Measurements from ENCODE around the gene KLRC2.
"Not testable (repeated sequence)": the region's sequence is repeated elsewhere in the genome, so short reads cannot be mapped to it uniquely, and the experiment has no call there.

KLRC2 gene

DNA sequence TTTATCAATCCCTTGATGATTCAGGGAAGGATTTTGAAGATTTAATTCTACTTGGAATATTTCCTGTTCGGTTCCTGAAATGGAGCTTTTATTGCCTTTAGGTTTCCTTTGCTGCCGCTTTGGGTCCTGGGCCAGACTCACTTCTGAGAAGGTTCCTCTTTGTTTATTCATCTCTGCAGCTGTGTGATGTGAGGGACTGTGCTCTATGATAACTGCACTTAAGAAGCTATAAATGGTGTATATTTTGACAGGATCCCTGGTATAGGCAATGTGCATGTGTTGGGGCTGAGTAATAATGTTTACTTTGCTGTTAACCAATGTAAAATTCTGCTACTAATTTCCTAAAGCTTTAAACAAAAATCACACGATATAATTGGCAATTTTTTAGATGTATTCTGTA lies at the start of gene KLRC2:
Gene KLRC2 (minus strand): TSS at position 195 of the 400 bp plus-strand sequence. CDS start 24 bp downstream, at position 171.
- DNase-seq (ENCODE audit: low read depth), result not testable (repeated sequence)

GRCh38 chr12:10481901-10482300 lies 46.1 kb upstream of the KLRC2 start:
- not testable (repeated sequence) for DNase-seq (ENCODE audit: low read depth)

- not testable (repeated sequence) for DNase-seq (ENCODE audit: low read depth)
Measured at GRCh38 chr12:10472808-10473207, 37.0 kb upstream of the KLRC2 start.

GRCh38 chr12:10469701-10470100 lies 33.9 kb upstream of the KLRC2 start:
- DNase-seq (ENCODE audit: low read depth), result no peak

GRCh38 chr12:10466311-10466710 lies 30.5 kb upstream of the KLRC2 start:
- no peak for DNase-seq (ENCODE audit: low read depth)

- DNase-seq (ENCODE audit: low read depth), result no peak
Measured at GRCh38 chr12:10457760-10458159, 21.9 kb upstream of the KLRC2 start.

- no peak for DNase-seq (ENCODE audit: low read depth)
Measured at GRCh38 chr12:10456856-10457255, 21.0 kb upstream of the KLRC2 start.

DNA sequence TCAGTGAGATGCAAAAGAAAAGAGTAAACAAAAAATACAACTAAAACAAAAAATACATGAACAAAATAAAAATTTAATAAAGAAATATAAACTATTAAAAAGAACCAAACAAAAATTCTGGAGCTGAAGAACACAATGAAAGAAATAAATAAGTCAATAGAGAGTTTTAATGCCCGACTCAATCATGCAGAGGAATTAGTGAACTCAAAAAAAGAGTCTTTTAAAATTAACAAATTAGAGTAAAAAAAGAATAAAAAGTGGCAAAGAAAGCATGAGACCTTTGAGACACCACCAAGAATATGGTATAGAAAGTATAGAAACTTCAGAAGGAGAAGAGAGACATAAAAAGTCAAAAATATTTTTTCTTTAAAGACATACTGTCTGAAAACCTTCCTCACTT lies 20.0 kb upstream of the KLRC2 start:
- no peak for DNase-seq (ENCODE audit: low read depth)

- no peak for DNase-seq (ENCODE audit: low read depth)
Measured at GRCh38 chr12:10454531-10454930, 18.7 kb upstream of the KLRC2 start.

DNA sequence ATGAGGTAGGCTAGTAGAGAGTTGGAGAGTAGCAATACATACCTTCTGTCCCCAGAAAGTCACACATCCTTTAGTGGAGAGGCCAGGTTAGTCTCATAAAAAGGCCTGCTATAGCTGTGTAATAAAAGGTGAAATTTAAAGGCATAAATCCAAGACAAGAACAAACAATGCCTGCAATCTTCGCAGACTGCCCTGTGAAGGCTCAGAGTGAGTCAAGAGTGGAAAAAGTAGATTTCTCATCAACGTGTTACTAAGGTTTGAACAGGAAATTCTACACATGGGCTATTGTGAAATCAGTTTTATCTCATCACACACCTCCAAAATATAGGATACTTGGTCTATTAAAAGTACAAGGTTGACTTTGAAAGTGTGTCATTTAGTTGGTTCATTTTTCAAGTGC lies 17.3 kb upstream of the KLRC2 start, which contains the start of gene KLRC1:
Gene KLRC1 (minus strand): TSS at position 222 of the 400 bp plus-strand sequence. CDS start 2,221 bp downstream, outside the sequence.
- no peak for DNase-seq (ENCODE audit: low read depth)

DNA sequence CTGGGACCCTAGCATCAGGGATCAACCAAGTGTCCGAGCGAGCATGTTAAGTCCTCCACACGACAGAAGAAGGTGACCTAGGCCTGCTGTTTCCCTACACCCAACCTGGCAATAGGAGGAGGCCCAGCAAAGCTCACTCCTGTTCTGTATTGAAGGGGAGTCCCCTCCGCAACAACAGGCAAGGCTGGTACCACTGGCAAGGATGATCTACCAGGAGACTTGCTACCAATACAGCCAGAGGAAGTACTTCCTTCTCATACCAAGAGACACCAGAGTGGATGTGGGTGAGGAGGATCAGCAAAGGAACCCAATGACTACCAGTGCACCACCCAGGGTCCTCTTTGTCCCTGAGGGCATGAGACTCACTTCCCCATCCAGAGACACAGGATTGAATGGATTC lies 12.4 kb upstream of the KLRC2 start:
- no peak for DNase-seq (ENCODE audit: low read depth)

DNA sequence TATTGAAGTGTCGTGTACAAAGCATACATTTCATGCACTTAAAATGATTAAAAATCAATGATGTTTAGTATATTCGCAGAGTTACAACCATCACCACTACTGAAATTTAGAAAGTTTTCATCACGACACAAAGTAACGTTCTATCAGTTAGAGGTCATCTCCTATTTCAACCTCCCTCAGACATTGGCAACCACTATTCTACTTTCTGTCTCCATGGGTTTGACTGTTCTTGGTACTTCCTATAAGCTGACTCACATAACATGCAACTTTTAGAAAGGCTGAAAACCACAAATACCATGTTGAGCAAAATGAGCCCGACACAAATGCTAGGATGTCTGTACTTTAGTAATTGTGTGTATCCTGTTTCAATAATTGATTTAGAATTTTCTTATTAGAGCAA lies 10.2 kb upstream of the KLRC2 start:
- DNase-seq (ENCODE audit: low read depth), result not testable (repeated sequence)

DNA sequence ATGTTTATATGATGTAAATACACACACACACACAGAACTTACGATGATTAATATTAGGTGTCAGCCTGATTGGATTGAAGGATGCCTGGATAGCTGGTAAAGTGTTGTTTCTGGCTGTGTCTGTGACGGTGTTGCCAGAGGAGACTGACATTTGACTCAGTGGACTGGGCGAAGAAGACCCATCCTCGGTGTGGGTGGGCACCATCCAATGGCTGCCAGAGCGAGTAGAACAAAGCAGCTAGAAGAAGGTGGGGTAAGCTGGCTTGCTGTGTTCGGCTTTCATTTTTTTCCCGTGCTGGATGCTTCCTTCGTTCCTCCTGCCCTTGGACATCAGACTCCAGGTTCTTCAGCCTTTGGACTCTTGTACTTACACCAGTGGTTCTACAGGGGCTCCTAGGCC lies 5.3 kb upstream of the KLRC2 start:
- not testable (repeated sequence) for DNase-seq (ENCODE audit: low read depth)

DNA sequence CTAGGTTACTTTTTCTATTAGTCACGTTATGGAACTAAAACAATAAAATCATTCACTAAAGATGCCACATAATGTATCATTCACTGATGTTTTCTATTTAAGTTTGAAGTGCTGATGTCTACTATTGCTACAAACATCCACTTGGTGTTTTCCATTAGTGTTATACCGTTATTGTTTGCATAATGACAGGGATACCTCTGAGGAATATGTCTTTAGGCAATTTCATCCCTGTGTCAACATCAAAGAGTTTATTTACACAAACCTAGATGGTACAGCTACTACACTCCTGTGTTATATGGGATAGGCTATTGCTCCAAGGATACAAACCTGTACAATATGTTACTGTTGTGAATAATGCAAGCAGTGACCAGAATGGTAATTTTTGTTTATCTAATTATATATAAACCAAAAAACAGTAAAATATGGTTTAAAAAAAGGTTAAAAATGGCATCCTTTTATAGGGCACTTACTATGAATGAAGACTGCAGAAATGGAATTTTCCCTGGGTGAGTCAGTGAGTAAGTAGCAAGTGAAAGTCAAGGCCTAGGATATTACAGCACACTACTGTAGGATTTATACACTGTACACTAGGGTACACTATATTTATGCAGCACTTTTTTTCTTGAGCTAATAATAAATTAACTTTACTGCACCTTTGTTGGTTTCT lies 3.9 kb upstream of the KLRC2 start:
- not testable (repeated sequence) for DNase-seq (ENCODE audit: low read depth)

DNA sequence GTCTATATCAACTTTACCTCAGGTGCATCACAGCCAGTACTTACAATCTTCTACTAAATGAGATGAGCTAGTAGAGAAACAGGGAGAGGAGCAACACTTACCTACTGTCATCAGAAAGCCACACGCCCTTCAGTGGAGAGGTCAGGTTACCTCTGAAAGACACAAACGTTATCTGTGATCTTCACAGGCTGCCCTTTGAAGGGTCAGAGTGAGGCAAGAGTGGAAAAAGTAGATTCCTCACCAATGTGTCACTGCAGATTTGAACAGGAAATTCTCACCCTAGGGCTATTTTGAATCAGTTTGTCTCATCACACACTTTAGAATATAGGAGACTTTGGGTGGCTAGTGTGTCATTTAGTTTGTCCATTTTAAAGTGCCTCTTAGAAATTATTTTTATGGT lies 1.8 kb upstream of the KLRC2 start:
- not testable (repeated sequence) for DNase-seq (ENCODE audit: low read depth)

DNA sequence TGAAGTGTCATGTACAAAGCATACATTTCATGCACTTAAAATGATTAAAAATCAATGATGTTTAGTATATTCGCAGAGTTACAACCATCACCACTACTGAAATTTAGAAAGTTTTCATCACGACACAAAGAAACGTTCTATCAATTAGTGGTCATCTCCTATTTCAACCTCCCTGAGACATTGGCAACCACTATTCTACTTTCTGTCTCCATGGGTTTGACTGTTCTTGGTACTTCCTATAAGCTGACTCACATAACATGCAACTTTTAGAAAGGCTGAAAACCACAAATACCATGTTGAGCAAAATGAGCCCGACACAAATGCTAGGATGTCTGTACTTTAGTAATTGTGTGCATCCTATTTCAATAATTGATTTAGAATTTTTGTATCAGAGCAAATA lies 5.2 kb downstream of the KLRC2 start:
- DNase-seq (ENCODE audit: low read depth), result not testable (repeated sequence)

DNA sequence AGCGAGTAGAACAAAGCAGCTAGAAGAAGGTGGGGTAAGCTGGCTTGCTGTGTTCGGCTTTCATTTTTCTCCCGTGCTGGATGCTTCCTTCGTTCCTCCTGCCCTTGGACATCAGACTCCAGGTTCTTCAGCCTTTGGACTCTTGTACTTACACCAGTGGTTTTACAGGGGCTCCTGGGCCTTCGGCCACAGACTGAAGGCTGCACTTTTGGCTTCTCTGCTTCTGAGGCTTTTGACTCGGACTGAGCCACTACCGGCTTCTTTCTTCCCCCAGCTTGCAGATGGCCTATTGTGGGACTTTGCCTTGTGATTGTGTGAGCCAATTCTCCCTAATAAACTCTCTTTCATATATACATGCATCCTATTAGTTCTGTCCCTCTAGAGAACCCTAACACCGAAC lies 9.9 kb downstream of the KLRC2 start:
- not testable (repeated sequence) for DNase-seq (ENCODE audit: low read depth)

DNA sequence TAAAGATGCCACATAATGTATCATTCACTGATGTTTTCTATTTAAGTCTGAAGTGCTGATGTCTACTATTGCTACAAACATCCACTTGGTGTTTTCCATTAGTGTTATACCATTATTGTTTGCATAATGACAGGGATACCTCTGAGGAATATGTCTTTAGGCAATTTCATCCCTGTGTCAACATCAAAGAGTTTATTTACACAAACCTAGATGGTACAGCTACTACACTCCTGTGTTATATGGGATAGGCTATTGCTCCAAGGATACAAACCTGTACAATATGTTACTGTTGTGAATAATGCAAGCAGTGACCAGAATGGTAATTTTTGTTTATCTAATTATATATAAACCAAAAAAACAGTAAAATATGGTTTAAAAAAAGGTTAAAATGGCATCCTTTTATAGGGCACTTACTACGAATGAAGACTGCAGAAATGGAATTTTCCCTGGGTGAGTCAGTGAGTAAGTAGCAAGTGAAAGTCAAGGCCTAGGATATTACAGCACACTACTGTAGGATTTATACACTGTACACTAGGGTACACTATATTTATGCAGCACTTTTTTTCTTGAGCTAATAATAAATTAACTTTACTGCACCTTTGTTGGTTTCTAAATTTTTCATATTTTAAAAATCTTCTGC lies 11.4 kb downstream of the KLRC2 start:
- not testable (repeated sequence) for DNase-seq (ENCODE audit: low read depth)

DNA sequence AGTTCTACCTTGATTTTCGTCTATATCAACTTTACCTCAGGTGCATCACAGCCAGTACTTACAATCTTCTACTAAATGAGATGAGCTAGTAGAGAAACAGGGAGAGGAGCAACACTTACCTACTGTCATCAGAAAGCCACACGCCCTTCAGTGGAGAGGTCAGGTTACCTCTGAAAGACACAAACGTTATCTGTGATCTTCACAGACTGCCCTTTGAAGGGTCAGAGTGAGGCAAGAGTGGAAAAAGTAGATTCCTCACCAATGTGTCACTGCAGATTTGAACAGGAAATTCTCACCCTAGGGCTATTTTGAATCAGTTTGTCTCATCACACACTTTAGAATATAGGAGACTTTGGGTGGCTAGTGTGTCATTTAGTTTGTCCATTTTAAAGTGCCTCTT lies 13.7 kb downstream of the KLRC2 start:
- DNase-seq (ENCODE audit: low read depth), result not testable (repeated sequence)

GRCh38 chr12:10420334-10420733 lies 15.5 kb downstream of the KLRC2 start, which contains the start of gene KLRC3:
Gene KLRC3 (minus strand): TSS chr12:10420595. CDS start chr12:10420550, 45 bp downstream.
- DNase-seq (ENCODE audit: low read depth), result not testable (repeated sequence)

DNA sequence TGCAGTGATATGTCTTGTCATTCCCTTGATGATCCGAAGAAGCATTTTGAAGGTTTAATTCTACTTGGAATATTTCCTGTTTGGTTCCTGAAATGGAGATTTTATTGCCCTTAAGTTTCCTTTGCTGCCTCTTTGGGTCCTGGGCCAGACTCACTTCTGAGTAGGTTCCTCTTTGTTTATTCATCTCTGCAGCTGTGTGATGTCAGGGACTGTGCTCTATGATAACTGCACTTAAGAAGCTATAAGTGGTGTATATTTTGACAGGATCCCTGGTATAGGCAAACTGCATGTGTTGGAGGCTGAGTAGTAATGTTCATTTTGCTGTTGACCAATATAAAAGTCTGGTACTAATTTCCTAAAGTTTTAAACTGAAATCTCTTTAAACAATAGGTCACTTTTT lies 26.4 kb downstream of the KLRC2 start, which contains the start of gene KLRC4:
Gene KLRC4 (minus strand): TSS at position 366 of the 400 bp plus-strand sequence. CDS start 182 bp downstream, at position 184.
- DNase-seq (ENCODE audit: low read depth), result peak; percentile 8

DNA sequence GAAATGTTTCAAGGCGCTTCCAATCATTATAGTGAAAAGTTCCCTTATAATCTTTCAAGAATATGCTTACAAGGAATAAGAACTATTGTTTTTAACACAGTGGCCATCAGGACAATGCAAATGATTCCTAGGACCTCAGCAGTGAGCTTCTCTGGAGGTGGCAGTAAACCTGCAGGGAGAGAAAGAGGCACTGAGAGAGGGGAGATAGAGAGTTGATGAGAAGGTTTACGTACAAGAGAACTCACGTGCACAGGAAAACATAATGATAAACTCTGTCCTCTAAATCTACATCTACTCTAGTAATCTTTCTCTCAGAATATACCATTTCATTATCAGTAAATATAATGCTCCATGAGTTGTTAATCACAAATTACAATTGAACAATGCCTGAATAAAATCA lies 27.0 kb downstream of the KLRC2 start:
- no peak for DNase-seq (ENCODE audit: low read depth)

- DNase-seq (ENCODE audit: low read depth), result no peak
Measured at GRCh38 chr12:10406725-10407124, 29.1 kb downstream of the KLRC2 start.

All from fibroblast of the conjunctiva (primary cell).